Right lobe of liver (tissue), 4 donors: ENCODE measurements around the gene NRM.

Source experiments
- POLR2A ChIP-seq: fragments of 450-650 bp; IDR thresholded peaks from one replicate; pipeline ENCODE4 v1.6.1; 2017; ENCODE audit warnings: antibody characterized with exemption, mild to moderate bottlenecking
- TF ChIP-seq, protein P1 (sequence below), 4 donors: fragments of 200-600 bp in 3 of 4; fragments of 450-650 bp in 1 of 4; IDR thresholded peaks; one replicate each; pipeline versions ENCODE4 v1.5.1 to v1.8.0; 2016 to 2022; ENCODE audit warnings: antibody characterized with exemption in 4 of 4, mild to moderate bottlenecking in 2 of 4
- donor health status: DM: no; HTN: no; CAD: no.
- donor health status: DM: no; HTN: no; CAD: no.
- donor health status: DM: no; HTN: yes; CAD: no.

DNA sequence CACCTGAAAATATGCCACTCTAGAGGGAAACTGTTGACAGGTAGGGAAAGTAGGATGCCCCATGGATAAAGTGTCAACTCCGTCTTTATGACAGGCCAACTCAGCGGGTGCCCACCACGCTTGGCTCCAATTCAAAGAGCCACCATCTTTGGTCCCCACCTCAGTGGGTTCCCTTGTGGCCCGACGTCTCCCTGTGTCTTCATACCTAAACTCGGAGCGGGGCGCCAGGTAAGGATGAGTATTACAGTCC, 26.0 kb upstream of the NRM start:
- TF ChIP-seq, protein P1, sequence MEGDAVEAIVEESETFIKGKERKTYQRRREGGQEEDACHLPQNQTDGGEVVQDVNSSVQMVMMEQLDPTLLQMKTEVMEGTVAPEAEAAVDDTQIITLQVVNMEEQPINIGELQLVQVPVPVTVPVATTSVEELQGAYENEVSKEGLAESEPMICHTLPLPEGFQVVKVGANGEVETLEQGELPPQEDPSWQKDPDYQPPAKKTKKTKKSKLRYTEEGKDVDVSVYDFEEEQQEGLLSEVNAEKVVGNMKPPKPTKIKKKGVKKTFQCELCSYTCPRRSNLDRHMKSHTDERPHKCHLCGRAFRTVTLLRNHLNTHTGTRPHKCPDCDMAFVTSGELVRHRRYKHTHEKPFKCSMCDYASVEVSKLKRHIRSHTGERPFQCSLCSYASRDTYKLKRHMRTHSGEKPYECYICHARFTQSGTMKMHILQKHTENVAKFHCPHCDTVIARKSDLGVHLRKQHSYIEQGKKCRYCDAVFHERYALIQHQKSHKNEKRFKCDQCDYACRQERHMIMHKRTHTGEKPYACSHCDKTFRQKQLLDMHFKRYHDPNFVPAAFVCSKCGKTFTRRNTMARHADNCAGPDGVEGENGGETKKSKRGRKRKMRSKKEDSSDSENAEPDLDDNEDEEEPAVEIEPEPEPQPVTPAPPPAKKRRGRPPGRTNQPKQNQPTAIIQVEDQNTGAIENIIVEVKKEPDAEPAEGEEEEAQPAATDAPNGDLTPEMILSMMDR (IDR thresholded peaks at IDR 0.05), result no peak
- no peak for TF ChIP-seq POLR2A
